Chondrocyte (in vitro differentiated cells): ENCODE measurements around the gene COX11. TPM values are rescaled to one million over a fixed set of nuclear protein-coding genes. Genes with fewer than 3 reads are reported as not detected.

Experiments used
- DNase-seq: peaks from one replicate; pipeline ENCODE4 v3.0.0; 2021; ENCODE audit warnings: mixed read lengths, low spot score
- H3K27ac Mint-ChIP-seq: one replicate; pipeline ENCODE4 v1.8.0; 2021; ENCODE audit warnings: mild to moderate bottlenecking, moderate library complexity, mixed read lengths; ENCODE audit not compliant: unreplicated experiment
- H3K27me3 Mint-ChIP-seq: 2 replicates; pipeline ENCODE4 v1.8.0; 2021; ENCODE audit warnings: low read depth, mixed read lengths
- H3K36me3 Mint-ChIP-seq: 2 replicates; pipeline ENCODE4 v1.8.0; 2021; ENCODE audit warnings: low read depth, mixed read lengths
- H3K4me1 Mint-ChIP-seq: 2 replicates; pipeline ENCODE4 v1.8.0; 2021; ENCODE audit warnings: low read depth, mild to moderate bottlenecking, mixed read lengths
- H3K4me3 Mint-ChIP-seq: one replicate; pipeline ENCODE4 v1.8.0; 2021; ENCODE audit warnings: mild to moderate bottlenecking, moderate library complexity, mixed read lengths; ENCODE audit not compliant: unreplicated experiment
- H3K9me3 Mint-ChIP-seq: 2 replicates; pipeline ENCODE4 v1.8.0; 2021; ENCODE audit warnings: low read depth, mixed read lengths
- total RNA-seq: library from RNA; stranded (reverse); gene quantifications from 3 replicates; pipeline ENCODE4 v1.2.1, GENCODE V29; 2021
- TF ChIP-seq, protein P1 (sequence below): fragments of 200-600 bp; sonication (generic); IDR thresholded peaks from 2 replicates; pipeline ENCODE4 v1.5.0; 2021; ENCODE audit warnings: antibody characterized with exemption, mild to moderate bottlenecking, moderate library complexity

Gene COX11
- total RNA-seq, 1 donor from 2014 or later: 34.6 TPM

DNA sequence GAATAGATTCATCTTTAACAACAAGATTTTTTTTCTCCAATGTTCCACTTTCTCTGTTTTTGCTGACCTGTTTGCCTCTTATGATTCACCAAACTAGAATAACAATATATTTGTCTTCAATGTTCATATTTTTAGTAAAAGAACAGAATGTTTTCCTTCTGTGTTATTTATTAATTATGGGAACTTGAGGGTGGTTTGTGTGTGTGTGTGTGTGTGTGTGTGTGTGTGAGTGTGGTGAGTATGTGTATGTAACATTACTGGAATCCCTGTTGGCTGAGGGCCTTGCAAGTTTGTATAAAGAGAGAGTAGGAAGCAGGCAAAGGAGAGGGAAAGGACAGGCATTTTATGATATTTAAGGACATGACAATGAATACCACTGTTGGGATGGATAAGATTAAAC, 13.9 kb upstream of the COX11 start:
- Mint-ChIP-seq H3K9me3 (peaks cover 9% of the 10 kb centered on the region), H3K27ac (peak overlapping the region; percentile 43), H3K36me3 (peaks cover 3% of the 10 kb centered on the region), H3K4me3 (no peak overlapping the region), H3K27me3 (no peaks in the 10 kb centered on the region), H3K4me1 (peaks cover 32% of the 10 kb centered on the region)
- no peak for DNase-seq
- TF ChIP-seq, protein P1, sequence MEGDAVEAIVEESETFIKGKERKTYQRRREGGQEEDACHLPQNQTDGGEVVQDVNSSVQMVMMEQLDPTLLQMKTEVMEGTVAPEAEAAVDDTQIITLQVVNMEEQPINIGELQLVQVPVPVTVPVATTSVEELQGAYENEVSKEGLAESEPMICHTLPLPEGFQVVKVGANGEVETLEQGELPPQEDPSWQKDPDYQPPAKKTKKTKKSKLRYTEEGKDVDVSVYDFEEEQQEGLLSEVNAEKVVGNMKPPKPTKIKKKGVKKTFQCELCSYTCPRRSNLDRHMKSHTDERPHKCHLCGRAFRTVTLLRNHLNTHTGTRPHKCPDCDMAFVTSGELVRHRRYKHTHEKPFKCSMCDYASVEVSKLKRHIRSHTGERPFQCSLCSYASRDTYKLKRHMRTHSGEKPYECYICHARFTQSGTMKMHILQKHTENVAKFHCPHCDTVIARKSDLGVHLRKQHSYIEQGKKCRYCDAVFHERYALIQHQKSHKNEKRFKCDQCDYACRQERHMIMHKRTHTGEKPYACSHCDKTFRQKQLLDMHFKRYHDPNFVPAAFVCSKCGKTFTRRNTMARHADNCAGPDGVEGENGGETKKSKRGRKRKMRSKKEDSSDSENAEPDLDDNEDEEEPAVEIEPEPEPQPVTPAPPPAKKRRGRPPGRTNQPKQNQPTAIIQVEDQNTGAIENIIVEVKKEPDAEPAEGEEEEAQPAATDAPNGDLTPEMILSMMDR: no peak

- no peak for DNase-seq
- Mint-ChIP-seq H3K27me3 (no peaks in the 10 kb centered on the region), H3K4me3 (no peak overlapping the region), H3K9me3 (peaks cover 9% of the 10 kb centered on the region), H3K36me3 (peaks cover 3% of the 10 kb centered on the region), H3K4me1 (peaks cover 32% of the 10 kb centered on the region), H3K27ac (no peak overlapping the region)
- TF ChIP-seq, protein P1: no peak
Measured at GRCh38 chr17:54980375-54980774, 11.9 kb upstream of the COX11 start.

- TF ChIP-seq, protein P1: no peak
- Mint-ChIP-seq H3K27me3 (no peaks in the 10 kb centered on the region), H3K9me3 (peaks cover 9% of the 10 kb centered on the region), H3K27ac (no peak overlapping the region), H3K4me3 (no peak overlapping the region), H3K4me1 (peaks cover 30% of the 10 kb centered on the region), H3K36me3 (peaks cover 3% of the 10 kb centered on the region)
- DNase-seq: no peak
Measured at GRCh38 chr17:54979657-54980056, 11.2 kb upstream of the COX11 start.

GRCh38 chr17:54977744-54978143, 9.3 kb upstream of the COX11 start:
- Mint-ChIP-seq H3K27ac (no peak overlapping the region), H3K36me3 (peaks cover 3% of the 10 kb centered on the region), H3K27me3 (no peaks in the 10 kb centered on the region), H3K9me3 (peaks cover 9% of the 10 kb centered on the region), H3K4me1 (peaks cover 18% of the 10 kb centered on the region), H3K4me3 (no peak overlapping the region)
- TF ChIP-seq, protein P1: no peak
- DNase-seq: no peak

- no peak for DNase-seq
- Mint-ChIP-seq H3K36me3 (peaks cover 3% of the 10 kb centered on the region), H3K9me3 (peaks cover 7% of the 10 kb centered on the region), H3K4me3 (no peak overlapping the region), H3K27me3 (no peaks in the 10 kb centered on the region), H3K4me1 (peaks cover 12% of the 10 kb centered on the region), H3K27ac (no peak overlapping the region)
- TF ChIP-seq, protein P1: no peak
Measured at GRCh38 chr17:54976316-54976715, 7.9 kb upstream of the COX11 start.
